Astrocyte (in vitro differentiated cells and primary cell): ENCODE measurements around the gene FILIP1L. TPM values are rescaled to one million over a fixed set of nuclear protein-coding genes. Genes with fewer than 3 reads are reported as not detected.

Experiments used
- DNase-seq: peaks from one replicate; pipeline ENCODE4 v3.0.0-alpha.2; 2010; ENCODE audit warnings: low read depth
- FAIRE-seq: peaks from 2 replicates; lab custom pipeline; 2011; peaks lifted over from hg19 to GRCh38; lab: Jason Lieb, UNC
- H2AFZ ChIP-seq: 2 replicates; pipeline ENCODE4 v1.6.0; 2012; ENCODE audit warnings: low read depth, low read length, inconsistent platforms
- H3K27ac ChIP-seq: 2 replicates; pipeline ENCODE4 v1.5.1; 2011; ENCODE audit warnings: low read depth, low read length, inconsistent platforms
- H3K27me3 ChIP-seq: 2 replicates; pipeline ENCODE4 v1.6.0; 2011; ENCODE audit warnings: low read length, inconsistent platforms; ENCODE audit not compliant: insufficient read depth
- H3K36me3 ChIP-seq: 2 replicates; pipeline ENCODE4 v1.5.1; 2011; ENCODE audit warnings: low read length, inconsistent platforms; ENCODE audit not compliant: insufficient read depth
- H3K4me1 ChIP-seq: 2 replicates; pipeline ENCODE4 v1.5.1; 2011; ENCODE audit warnings: low read length, inconsistent platforms; ENCODE audit not compliant: insufficient read depth
- H3K4me2 ChIP-seq: 2 replicates; pipeline ENCODE4 v1.6.0; 2012; ENCODE audit warnings: low read length, inconsistent platforms
- H3K4me3 ChIP-seq: 2 replicates; pipeline ENCODE4 v1.5.1; 2011; ENCODE audit warnings: low read depth, mild to moderate bottlenecking, low read length, inconsistent platforms; ENCODE audit not compliant: insufficient read depth
- H3K79me2 ChIP-seq: 2 replicates; pipeline ENCODE4 v1.6.0; 2012; ENCODE audit warnings: mild to moderate bottlenecking, low read length, inconsistent platforms; ENCODE audit not compliant: insufficient read depth
- H3K9ac ChIP-seq: 2 replicates; pipeline ENCODE4 v1.6.0; 2012; ENCODE audit warnings: mild to moderate bottlenecking, low read length, inconsistent platforms
- H3K9me3 ChIP-seq: 2 replicates; pipeline ENCODE4 v1.5.1; 2012; ENCODE audit warnings: low read depth, mild to moderate bottlenecking, low read length, inconsistent platforms; ENCODE audit not compliant: insufficient read depth
- H4K20me1 ChIP-seq: 2 replicates; pipeline ENCODE4 v1.6.0; 2012; ENCODE audit warnings: low read length, inconsistent platforms; ENCODE audit not compliant: insufficient read depth
- H3K27ac Mint-ChIP-seq: one replicate; pipeline ENCODE4 v1.8.0; 2021; ENCODE audit warnings: mild to moderate bottlenecking, mixed read lengths; ENCODE audit not compliant: unreplicated experiment
- H3K27me3 Mint-ChIP-seq: one replicate; pipeline ENCODE4 v1.8.0; 2021; ENCODE audit warnings: low read depth, mixed read lengths; ENCODE audit not compliant: unreplicated experiment
- H3K36me3 Mint-ChIP-seq: one replicate; pipeline ENCODE4 v1.8.0; 2021; ENCODE audit warnings: low read depth, mixed read lengths; ENCODE audit not compliant: unreplicated experiment
- H3K4me1 Mint-ChIP-seq: one replicate; pipeline ENCODE4 v1.8.0; 2021; ENCODE audit warnings: low read depth, mixed read lengths; ENCODE audit not compliant: unreplicated experiment
- H3K4me3 Mint-ChIP-seq: one replicate; pipeline ENCODE4 v1.8.0; 2021; ENCODE audit warnings: mild to moderate bottlenecking, moderate library complexity, mixed read lengths; ENCODE audit not compliant: unreplicated experiment
- H3K9me3 Mint-ChIP-seq: one replicate; pipeline ENCODE4 v1.8.0; 2021; ENCODE audit warnings: mild to moderate bottlenecking, mixed read lengths; ENCODE audit not compliant: unreplicated experiment
- CTCF ChIP-seq: IDR thresholded peaks from 2 replicates; pipeline ENCODE4 v1.5.1; 2011; ENCODE audit warnings: low read depth, mild to moderate bottlenecking, inconsistent platforms, low read length, moderate library complexity; ENCODE audit not compliant: insufficient read depth
- EZH2 ChIP-seq: IDR thresholded peaks from 2 replicates; pipeline ENCODE4 v1.6.1; 2012; ENCODE audit warnings: mild to moderate bottlenecking, low read length, inconsistent platforms; ENCODE audit not compliant: insufficient read depth
- total RNA-seq: library from RNA; stranded (reverse); gene quantifications from 2 replicates; pipeline ENCODE4 v1.2.1, GENCODE V29; 2021

The FILIP1L gene
- total RNA-seq, 1 donor from 2014 or later: 209 TPM

GRCh38 chr3:100103558-100104441 is 10.5 kb downstream of the FILIP1L start:
- Histone ChIP-seq H3K4me2 (peak overlapping the region; percentile 2), H3K9ac (no peak overlapping the region), H3K27ac (no peak overlapping the region), H3K4me3 (no peak overlapping the region), H2AFZ (no peak overlapping the region), H3K4me1 (peaks cover 31% of the 10 kb centered on the region), H3K36me3 (no peaks in the 10 kb centered on the region), H3K9me3 (no peaks in the 10 kb centered on the region), H3K27me3 (no peaks in the 10 kb centered on the region), H3K79me2 (no peaks in the 10 kb centered on the region), H4K20me1 (no peaks in the 10 kb centered on the region)
- FAIRE-seq (peak; percentile 59), DNase-seq (peak; percentile 87)
- Mint-ChIP-seq H3K4me1 (peaks cover 54% of the 10 kb centered on the region), H3K4me3 (no peak overlapping the region), H3K27ac (peak overlapping the region; percentile 82), H3K36me3 (no peaks in the 10 kb centered on the region), H3K27me3 (no peaks in the 10 kb centered on the region), H3K9me3 (no peaks in the 10 kb centered on the region)
- TF ChIP-seq EZH2 (no peak), CTCF (no peak)

- TF ChIP-seq EZH2: no peak
- TF ChIP-seq CTCF: no peak
- Histone ChIP-seq H4K20me1 (no peaks in the 10 kb centered on the region), H3K27ac (no peak overlapping the region), H3K27me3 (no peaks in the 10 kb centered on the region), H3K9me3 (no peaks in the 10 kb centered on the region), H2AFZ (no peak overlapping the region), H3K4me2 (no peak overlapping the region), H3K79me2 (no peaks in the 10 kb centered on the region), H3K4me3 (no peak overlapping the region), H3K36me3 (no peaks in the 10 kb centered on the region), H3K9ac (no peak overlapping the region), H3K4me1 (peaks cover 31% of the 10 kb centered on the region)
- H3K36me3 Mint-ChIP-seq: no peaks in the 10 kb centered on the region
- no peaks in the 10 kb centered on the region for H3K27me3 Mint-ChIP-seq
- no peaks in the 10 kb centered on the region for H3K9me3 Mint-ChIP-seq
- H3K4me1 Mint-ChIP-seq: peaks cover 64% of the 10 kb centered on the region
- FAIRE-seq (no peak), DNase-seq (no peak)
- no peak overlapping the region for H3K27ac Mint-ChIP-seq
- H3K4me3 Mint-ChIP-seq: no peak overlapping the region
Measured at GRCh38 chr3:100102757-100103156, 11.5 kb downstream of the FILIP1L start.

- peaks cover 49% of the 10 kb centered on the region for H3K4me1 Mint-ChIP-seq
- Histone ChIP-seq H3K4me3 (no peak overlapping the region), H3K9ac (no peak overlapping the region), H3K27ac (peak overlapping the region; percentile 4), H3K4me1 (peaks cover 24% of the 10 kb centered on the region), H3K27me3 (no peaks in the 10 kb centered on the region), H3K4me2 (peak overlapping the region; percentile 33), H3K79me2 (no peaks in the 10 kb centered on the region), H3K36me3 (no peaks in the 10 kb centered on the region), H4K20me1 (no peaks in the 10 kb centered on the region), H2AFZ (no peak overlapping the region), H3K9me3 (no peaks in the 10 kb centered on the region)
- no peaks in the 10 kb centered on the region for H3K27me3 Mint-ChIP-seq
- FAIRE-seq: peak; percentile 95
- DNase-seq: peak; percentile 85
- no peak overlapping the region for H3K4me3 Mint-ChIP-seq
- no peak for TF ChIP-seq EZH2
- TF ChIP-seq CTCF: no peak
- no peaks in the 10 kb centered on the region for H3K9me3 Mint-ChIP-seq
- peak overlapping the region; percentile 16 for H3K27ac Mint-ChIP-seq
- no peaks in the 10 kb centered on the region for H3K36me3 Mint-ChIP-seq
Measured at GRCh38 chr3:100100425-100100824, 13.9 kb downstream of the FILIP1L start.
